C4-2B (cell line): Measurements from ENCODE around the gene MAPK14.

Experiments
- H3K27ac ChIP-seq: fragments of 450-650 bp; 2 replicates; pipeline ENCODE4 v1.5.1; 2017
- ZFX ChIP-seq: fragments of 450-650 bp; IDR thresholded peaks from 2 replicates; pipeline ENCODE4 v1.6.1; 2017
- TF ChIP-seq, protein P1 (sequence below): fragments of 450-650 bp; conservative IDR thresholded peaks from 2 replicates; pipeline ENCODE4 v1.5.1; 2017; ENCODE audit warnings: mild to moderate bottlenecking

MAPK14 gene

DNA sequence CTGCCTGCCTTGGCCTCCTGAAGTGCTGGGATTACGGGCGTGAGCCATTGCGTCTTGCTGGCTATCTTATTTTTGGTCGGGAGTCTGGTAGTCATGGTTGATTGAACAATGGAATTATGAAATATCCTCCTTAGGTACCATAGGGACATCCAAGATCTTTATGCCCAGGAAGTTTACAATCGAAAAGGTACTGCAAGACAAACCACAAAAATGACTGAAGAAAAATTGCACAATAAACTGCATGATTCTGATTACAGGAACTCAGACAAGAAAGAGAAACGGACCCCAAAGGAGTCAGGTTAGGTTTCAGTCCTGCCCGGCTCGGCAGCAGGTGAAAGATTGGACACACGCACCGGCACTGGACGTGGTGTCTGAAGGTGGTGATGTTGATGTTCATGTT lies 8.4 kb upstream of the MAPK14 start:
- TF ChIP-seq, protein P1, sequence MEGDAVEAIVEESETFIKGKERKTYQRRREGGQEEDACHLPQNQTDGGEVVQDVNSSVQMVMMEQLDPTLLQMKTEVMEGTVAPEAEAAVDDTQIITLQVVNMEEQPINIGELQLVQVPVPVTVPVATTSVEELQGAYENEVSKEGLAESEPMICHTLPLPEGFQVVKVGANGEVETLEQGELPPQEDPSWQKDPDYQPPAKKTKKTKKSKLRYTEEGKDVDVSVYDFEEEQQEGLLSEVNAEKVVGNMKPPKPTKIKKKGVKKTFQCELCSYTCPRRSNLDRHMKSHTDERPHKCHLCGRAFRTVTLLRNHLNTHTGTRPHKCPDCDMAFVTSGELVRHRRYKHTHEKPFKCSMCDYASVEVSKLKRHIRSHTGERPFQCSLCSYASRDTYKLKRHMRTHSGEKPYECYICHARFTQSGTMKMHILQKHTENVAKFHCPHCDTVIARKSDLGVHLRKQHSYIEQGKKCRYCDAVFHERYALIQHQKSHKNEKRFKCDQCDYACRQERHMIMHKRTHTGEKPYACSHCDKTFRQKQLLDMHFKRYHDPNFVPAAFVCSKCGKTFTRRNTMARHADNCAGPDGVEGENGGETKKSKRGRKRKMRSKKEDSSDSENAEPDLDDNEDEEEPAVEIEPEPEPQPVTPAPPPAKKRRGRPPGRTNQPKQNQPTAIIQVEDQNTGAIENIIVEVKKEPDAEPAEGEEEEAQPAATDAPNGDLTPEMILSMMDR, result no peak
- no peak for TF ChIP-seq ZFX
- no peak overlapping the region for H3K27ac ChIP-seq

DNA sequence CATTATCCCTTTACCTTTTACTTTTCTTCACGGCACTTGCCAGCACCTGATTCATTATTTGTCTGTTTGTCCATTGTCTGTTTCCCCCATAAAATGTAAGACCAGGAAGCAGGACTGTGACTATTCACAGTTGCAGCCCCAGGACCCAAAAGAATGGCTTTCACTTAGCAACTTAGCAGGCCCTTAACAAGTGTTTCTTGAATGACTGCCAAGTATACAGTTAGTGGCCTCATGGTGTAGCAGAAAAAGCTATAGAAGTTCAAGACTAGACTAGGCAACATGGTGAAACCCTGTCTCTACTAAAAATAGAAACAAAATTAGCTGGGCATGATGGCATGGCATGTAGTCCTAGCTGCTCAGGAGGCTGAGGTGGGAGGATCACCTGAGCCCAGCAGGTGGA lies 7.5 kb upstream of the MAPK14 start:
- H3K27ac ChIP-seq, result no peak overlapping the region

DNA sequence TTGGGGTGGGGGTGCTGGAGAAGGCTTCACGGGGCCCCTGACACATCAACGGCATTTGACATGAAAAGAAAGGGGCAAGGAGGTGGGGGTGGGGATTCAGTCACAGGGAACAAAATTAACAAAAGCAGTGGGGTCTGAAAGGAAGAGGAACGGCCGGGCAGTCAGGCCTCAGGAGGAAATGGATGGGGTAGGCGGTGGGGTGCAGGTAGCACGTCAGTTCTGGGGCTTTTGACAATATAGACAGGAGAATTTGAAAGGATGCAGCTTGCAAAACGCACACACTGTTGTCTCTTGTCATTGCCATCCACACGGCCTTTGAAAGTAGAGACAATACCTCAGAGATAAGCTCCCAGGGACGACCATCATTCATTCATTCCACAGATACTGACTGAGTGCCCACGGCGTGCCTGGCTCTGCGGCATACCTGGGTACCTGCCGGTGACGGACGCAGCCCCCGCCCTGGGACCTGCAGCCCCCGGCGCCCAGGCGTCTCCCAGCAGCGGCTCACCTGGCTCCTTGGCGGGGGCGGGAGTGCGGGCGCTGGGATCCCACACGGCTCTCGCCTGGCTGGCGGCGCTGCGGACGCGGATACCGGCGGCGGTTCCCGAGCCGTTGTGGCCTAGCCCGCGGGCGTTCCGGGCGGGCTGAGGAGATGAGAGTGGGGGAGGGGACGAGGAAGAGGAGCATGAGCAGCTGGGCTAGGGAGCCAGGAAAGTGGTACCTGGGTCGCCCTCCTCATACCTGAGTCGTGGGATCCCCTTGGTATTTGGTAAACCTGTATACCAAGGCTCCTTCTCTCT lies 3.4 kb upstream of the MAPK14 start, which contains the start of gene SLC26A8:
SLC26A8 (minus strand) TSS at position 646 of the 800 bp plus-strand sequence. CDS start 4,934 bp downstream, outside the sequence.
- TF ChIP-seq, protein P1, result no peak
- no peak for TF ChIP-seq ZFX
- no peak within 1 kb of the TSS for H3K27ac ChIP-seq

More for the DNA sequence above, 7.5 kb upstream of the MAPK14 start:
- no peak for TF ChIP-seq ZFX
- TF ChIP-seq, protein P1, result no peak

DNA sequence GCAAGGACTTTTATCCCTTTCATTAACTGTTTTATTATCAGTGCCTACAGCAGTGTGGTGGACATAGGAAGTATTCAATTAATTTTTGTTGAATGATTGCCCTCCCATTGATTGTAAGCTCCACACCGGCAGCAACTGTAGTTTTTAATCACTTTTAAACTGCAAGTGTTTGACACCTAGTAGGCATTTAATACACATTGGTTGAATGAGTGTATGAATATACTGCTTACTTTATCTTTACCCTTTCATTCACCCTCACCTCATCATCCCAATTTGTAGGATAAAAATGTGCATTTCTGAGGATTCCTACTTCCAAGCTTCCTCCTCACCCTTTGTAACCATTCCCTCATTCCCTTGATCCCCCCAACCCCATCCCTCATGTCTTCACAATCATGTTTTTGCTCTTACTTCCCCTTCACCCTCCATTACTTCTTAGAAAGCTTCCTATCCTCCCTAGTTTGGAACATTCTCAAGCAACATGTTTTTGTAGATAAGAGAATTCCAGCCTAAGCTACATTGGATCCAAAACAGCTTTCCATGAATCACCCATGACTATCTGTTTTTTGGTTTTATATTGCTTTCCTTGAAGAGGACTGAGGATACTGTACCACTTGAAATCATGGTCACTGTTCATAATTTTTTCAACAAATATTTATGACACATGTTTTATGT lies 2.2 kb upstream of the MAPK14 start:
- TF ChIP-seq, protein P1, result no peak
- TF ChIP-seq ZFX, result no peak
- no peak overlapping the region for H3K27ac ChIP-seq

DNA sequence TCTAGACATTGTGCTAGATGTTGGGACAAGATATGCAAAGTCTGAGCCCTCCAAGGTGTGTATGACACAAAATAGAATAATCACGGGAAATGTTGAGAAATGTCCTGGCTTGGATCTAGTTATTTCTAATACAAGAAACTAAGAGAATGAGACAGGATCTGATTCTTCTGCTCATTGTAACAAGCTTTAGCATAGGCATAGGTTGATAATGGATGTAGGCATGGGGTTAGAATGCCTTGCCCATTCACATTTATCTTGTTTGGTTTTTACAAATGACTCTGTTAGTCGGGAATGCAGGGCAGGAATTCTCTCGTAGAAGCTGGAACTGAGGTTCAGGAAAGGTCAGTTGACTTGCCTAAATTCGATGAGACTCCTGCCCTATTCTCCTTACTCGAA lies 1.7 kb upstream of the MAPK14 start:
- H3K27ac ChIP-seq, result no peak overlapping the region

DNA sequence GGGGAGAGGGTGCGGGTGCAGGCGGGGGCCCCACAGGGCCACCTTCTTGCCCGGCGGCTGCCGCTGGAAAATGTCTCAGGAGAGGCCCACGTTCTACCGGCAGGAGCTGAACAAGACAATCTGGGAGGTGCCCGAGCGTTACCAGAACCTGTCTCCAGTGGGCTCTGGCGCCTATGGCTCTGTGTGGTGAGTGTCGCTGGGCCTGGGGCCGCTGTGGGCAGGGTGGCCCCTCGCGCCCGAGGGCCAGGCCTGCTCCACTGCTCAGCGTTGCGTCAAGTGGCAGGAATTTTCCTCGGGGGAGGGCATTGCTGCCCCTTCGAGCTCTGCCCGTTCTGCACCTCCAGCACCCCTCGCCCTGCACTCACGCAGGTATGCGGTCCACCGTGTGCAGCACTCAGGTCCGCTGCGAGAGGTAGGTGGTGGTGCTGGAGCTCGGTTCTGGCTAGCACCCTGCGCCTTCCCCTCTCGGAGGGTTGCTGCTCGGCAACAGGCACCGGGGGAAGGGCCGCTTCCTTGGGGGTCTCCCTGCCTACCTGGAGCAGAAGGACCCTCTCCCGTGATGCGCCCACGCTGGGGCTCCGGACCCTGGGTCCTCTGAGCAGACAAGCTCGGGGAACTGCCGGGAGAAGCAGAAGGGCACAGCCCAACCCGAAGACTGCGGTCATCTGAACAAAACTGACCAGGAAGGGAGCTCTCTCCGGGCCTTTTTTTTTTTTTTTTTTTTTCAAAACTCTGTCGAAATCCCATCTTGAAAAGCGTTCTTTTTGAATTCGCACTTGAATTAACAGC lies 674 bp downstream of the MAPK14 start:
- peak; percentile 92 for TF ChIP-seq ZFX
- TF ChIP-seq, protein P1, result no peak
- H3K27ac ChIP-seq, result peak overlapping the region; percentile 89

More for the DNA sequence above, 1.7 kb upstream of the MAPK14 start:
- TF ChIP-seq, protein P1, result no peak
- no peak for TF ChIP-seq ZFX
